Measurements from ENCODE around the gene SGCE. TPM values are rescaled to one million over a fixed set of nuclear protein-coding genes. Genes with fewer than 3 reads are reported as not detected.

SGCE gene
- total and polyA plus RNA-seq, 2 experiments from 2014 or later, result 46.1 to 54.8 TPM

DNA sequence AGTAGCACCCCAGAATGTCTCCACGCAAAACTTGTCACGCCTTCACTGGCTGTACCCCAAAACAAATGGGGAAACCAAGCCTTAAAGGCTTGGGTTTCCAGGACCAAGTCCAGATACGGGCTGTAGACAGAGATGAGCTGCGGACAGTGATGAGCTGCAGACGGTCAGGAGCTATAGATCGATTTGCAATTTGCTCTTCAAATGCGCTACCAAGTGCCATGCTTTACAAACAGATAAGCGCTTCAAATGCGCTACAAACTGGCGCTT, 658 bp upstream of the SGCE start:
- Histone ChIP-seq H2AFZ (peak overlapping the region; percentile 72; the same call in 1 of the 2 replicates), H3K27me3 (ENCODE audit: insufficient read depth) (peaks cover 26% of the 10 kb centered on the region), H3F3A (replicated peaks; ENCODE audit: low read depth) (peaks cover 11% of the 10 kb centered on the region; the same call in 1 of the 2 replicates), H3K36me3 (ENCODE audit: insufficient read depth) (no peaks in the 10 kb centered on the region), H3K27ac (ENCODE audit: low read depth) (no peak overlapping the region), H3K9me2 (ENCODE audit: insufficient read depth) (no peaks in the 10 kb centered on the region), H3K4me2 (peak overlapping the region; percentile 78), H3K4me1 (ENCODE audit: insufficient read depth) (peaks cover 15% of the 10 kb centered on the region), H3K4me3 (peak overlapping the region; percentile 57), H3K79me2 (replicated peaks; ENCODE audit: insufficient read depth) (peaks cover 42% of the 10 kb centered on the region), H4K20me1 (replicated peaks; ENCODE audit: insufficient read depth) (0 out of 2 replicates have a peak, but pooled peaks cover 5% of the 10 kb centered on the region)
- TF ChIP-seq STAT1 (IDR thresholded peaks at IDR 0.05; ENCODE audit: unreplicated experiment), result no peak
- TF ChIP-seq EZH2phosphoT487 (IDR thresholded peaks at IDR 0.05; ENCODE audit: unreplicated experiment), result no peak
- no peak for TF ChIP-seq EZH2 (IDR thresholded peaks at IDR 0.05; ENCODE audit: low read depth, unreplicated experiment)
- TF ChIP-seq NANOG (IDR thresholded peaks at IDR 0.05; ENCODE audit: borderline replicate concordance), result no peak
- TF ChIP-seq, protein P1, sequence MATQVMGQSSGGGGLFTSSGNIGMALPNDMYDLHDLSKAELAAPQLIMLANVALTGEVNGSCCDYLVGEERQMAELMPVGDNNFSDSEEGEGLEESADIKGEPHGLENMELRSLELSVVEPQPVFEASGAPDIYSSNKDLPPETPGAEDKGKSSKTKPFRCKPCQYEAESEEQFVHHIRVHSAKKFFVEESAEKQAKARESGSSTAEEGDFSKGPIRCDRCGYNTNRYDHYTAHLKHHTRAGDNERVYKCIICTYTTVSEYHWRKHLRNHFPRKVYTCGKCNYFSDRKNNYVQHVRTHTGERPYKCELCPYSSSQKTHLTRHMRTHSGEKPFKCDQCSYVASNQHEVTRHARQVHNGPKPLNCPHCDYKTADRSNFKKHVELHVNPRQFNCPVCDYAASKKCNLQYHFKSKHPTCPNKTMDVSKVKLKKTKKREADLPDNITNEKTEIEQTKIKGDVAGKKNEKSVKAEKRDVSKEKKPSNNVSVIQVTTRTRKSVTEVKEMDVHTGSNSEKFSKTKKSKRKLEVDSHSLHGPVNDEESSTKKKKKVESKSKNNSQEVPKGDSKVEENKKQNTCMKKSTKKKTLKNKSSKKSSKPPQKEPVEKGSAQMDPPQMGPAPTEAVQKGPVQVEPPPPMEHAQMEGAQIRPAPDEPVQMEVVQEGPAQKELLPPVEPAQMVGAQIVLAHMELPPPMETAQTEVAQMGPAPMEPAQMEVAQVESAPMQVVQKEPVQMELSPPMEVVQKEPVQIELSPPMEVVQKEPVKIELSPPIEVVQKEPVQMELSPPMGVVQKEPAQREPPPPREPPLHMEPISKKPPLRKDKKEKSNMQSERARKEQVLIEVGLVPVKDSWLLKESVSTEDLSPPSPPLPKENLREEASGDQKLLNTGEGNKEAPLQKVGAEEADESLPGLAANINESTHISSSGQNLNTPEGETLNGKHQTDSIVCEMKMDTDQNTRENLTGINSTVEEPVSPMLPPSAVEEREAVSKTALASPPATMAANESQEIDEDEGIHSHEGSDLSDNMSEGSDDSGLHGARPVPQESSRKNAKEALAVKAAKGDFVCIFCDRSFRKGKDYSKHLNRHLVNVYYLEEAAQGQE (IDR thresholded peaks at IDR 0.05; ENCODE audit: unreplicated experiment), result no peak
- TF ChIP-seq ZNF331 (CRISPR knock-in tag; IDR thresholded peaks at IDR 0.05; ENCODE audit: low read depth), result no peak
- TF ChIP-seq JUNB (IDR thresholded peaks at IDR 0.05; ENCODE audit: unreplicated experiment), result no peak
- TF ChIP-seq ZNF462 (CRISPR knock-in tag; IDR thresholded peaks at IDR 0.05), result no peak
- TF ChIP-seq POLR2AphosphoS5 (IDR thresholded peaks at IDR 0.05; ENCODE audit: low read depth), result no peak
- TF ChIP-seq CTCF (conservative IDR thresholded peaks at IDR 0.05; ENCODE audit: low read depth in 2 of 2), result no peak
- TF ChIP-seq ZNF114 (CRISPR knock-in tag; IDR thresholded peaks at IDR 0.05), result no peak
- no peak for TF ChIP-seq CREB1 (CRISPR knock-in tag; IDR thresholded peaks at IDR 0.05; ENCODE audit: low read depth)
- Mint-ChIP-seq H3K27me3 (ENCODE audit: insufficient read depth, low read depth, poor library complexity) (peaks cover 3% of the 10 kb centered on the region), H3K9me3 (peaks cover 20% of the 10 kb centered on the region), H3K4me1 (peaks cover 11% of the 10 kb centered on the region; the same call in 2 of the 3 replicates), H3K4me3 (peak overlapping the region; percentile 91), H3K27ac (no peak overlapping the region), H3K36me3 (ENCODE audit: low read depth) (peaks cover 13% of the 10 kb centered on the region)
- DNase-seq (ENCODE audit: low spot score), result no peak
- ATAC-seq, result no peak

Measured in GM23338 (cell line).